ENCODE measurements around the gene APH1A. TPM values are rescaled to one million over a fixed set of nuclear protein-coding genes. Genes with fewer than 3 reads are reported as not detected.
A peak's percentile ranks its signal among the peaks of the same experiment; 100 is the strongest.

Gene APH1A
- total RNA-seq, 1 donor from 2014 or later = 94.2 TPM

GRCh38 chr1:150302338-150302737 is 33.5 kb upstream of the APH1A start:
- H3K9me3 Mint-ChIP-seq (ENCODE audit: unreplicated experiment) = no peaks in the 10 kb centered on the region
- no peak overlapping the region for H3K27ac Mint-ChIP-seq (ENCODE audit: unreplicated experiment)
- DNase-seq = no peak
- no peak for TF ChIP-seq CTCF (IDR thresholded peaks at IDR 0.05; ENCODE audit: partially characterized antibody, unreplicated experiment)
- H3K27me3 Mint-ChIP-seq (ENCODE audit: unreplicated experiment) = peaks cover 2% of the 10 kb centered on the region
- no peaks in the 10 kb centered on the region for H3K4me1 Mint-ChIP-seq (ENCODE audit: low read depth, unreplicated experiment)
- no peak overlapping the region for H3K4me3 Mint-ChIP-seq (ENCODE audit: unreplicated experiment)
- peaks cover 4% of the 10 kb centered on the region for H3K36me3 Mint-ChIP-seq (ENCODE audit: unreplicated experiment)

- Mint-ChIP-seq H3K9me3 (ENCODE audit: unreplicated experiment) (no peaks in the 10 kb centered on the region), H3K27ac (ENCODE audit: unreplicated experiment) (no peak overlapping the region), H3K36me3 (ENCODE audit: unreplicated experiment) (peaks cover 4% of the 10 kb centered on the region)
Measured at GRCh38 chr1:150299716-150300115, 30.9 kb upstream of the APH1A start.

GRCh38 chr1:150295476-150295875 is 26.7 kb upstream of the APH1A start:
- Mint-ChIP-seq H3K27me3 (ENCODE audit: unreplicated experiment) (peaks cover 4% of the 10 kb centered on the region), H3K4me3 (ENCODE audit: unreplicated experiment) (peak overlapping the region; percentile 31), H3K9me3 (ENCODE audit: unreplicated experiment) (peaks cover 5% of the 10 kb centered on the region), H3K4me1 (ENCODE audit: low read depth, unreplicated experiment) (peaks cover 6% of the 10 kb centered on the region), H3K36me3 (ENCODE audit: unreplicated experiment) (no peaks in the 10 kb centered on the region), H3K27ac (ENCODE audit: unreplicated experiment) (peak overlapping the region; percentile 0)
- TF ChIP-seq CTCF (IDR thresholded peaks at IDR 0.05; ENCODE audit: partially characterized antibody, unreplicated experiment) = no peak
- DNase-seq = no peak

More at GRCh38 chr1:150299716-150300115, 30.9 kb upstream of the APH1A start:
- DNase-seq = no peak
- H3K4me3 Mint-ChIP-seq (ENCODE audit: unreplicated experiment) = no peak overlapping the region
- peaks cover 4% of the 10 kb centered on the region for H3K27me3 Mint-ChIP-seq (ENCODE audit: unreplicated experiment)
- no peak for TF ChIP-seq CTCF (IDR thresholded peaks at IDR 0.05; ENCODE audit: partially characterized antibody, unreplicated experiment)
- H3K4me1 Mint-ChIP-seq (ENCODE audit: low read depth, unreplicated experiment) = no peaks in the 10 kb centered on the region

GRCh38 chr1:150293433-150294253 is 24.8 kb upstream of the APH1A start, which contains the start of gene MRPS21:
Gene MRPS21, plus strand, starts transcription at chr1:150293861. Its CDS starts 506 bp downstream, at chr1:150294367.
- H3K4me1 Mint-ChIP-seq (ENCODE audit: low read depth, unreplicated experiment) = peaks cover 6% of the 10 kb centered on the region
- peak; percentile 86 for DNase-seq
- peak within 1 kb of the TSS; percentile 96 for H3K4me3 Mint-ChIP-seq (ENCODE audit: unreplicated experiment)
- H3K36me3 Mint-ChIP-seq (ENCODE audit: unreplicated experiment) = no peaks in the 10 kb centered on the region
- H3K27me3 Mint-ChIP-seq (ENCODE audit: unreplicated experiment) = peaks cover 4% of the 10 kb centered on the region
- H3K27ac Mint-ChIP-seq (ENCODE audit: unreplicated experiment) = peak within 1 kb of the TSS; percentile 94
- peaks cover 5% of the 10 kb centered on the region for H3K9me3 Mint-ChIP-seq (ENCODE audit: unreplicated experiment)
- no peak for TF ChIP-seq CTCF (IDR thresholded peaks at IDR 0.05; ENCODE audit: partially characterized antibody, unreplicated experiment)

- H3K4me3 Mint-ChIP-seq (ENCODE audit: unreplicated experiment) = no peak overlapping the region
- H3K9me3 Mint-ChIP-seq (ENCODE audit: unreplicated experiment) = peaks cover 5% of the 10 kb centered on the region
- H3K4me1 Mint-ChIP-seq (ENCODE audit: low read depth, unreplicated experiment) = peaks cover 3% of the 10 kb centered on the region
- H3K36me3 Mint-ChIP-seq (ENCODE audit: unreplicated experiment) = no peaks in the 10 kb centered on the region
- TF ChIP-seq CTCF (IDR thresholded peaks at IDR 0.05; ENCODE audit: partially characterized antibody, unreplicated experiment) = no peak
- peaks cover under 1% of the 10 kb centered on the region for H3K27me3 Mint-ChIP-seq (ENCODE audit: unreplicated experiment)
- no peak overlapping the region for H3K27ac Mint-ChIP-seq (ENCODE audit: unreplicated experiment)
- DNase-seq = no peak
Measured at GRCh38 chr1:150288822-150289221, 20.0 kb upstream of the APH1A start.

All from glutamatergic neuron (in vitro differentiated cells).